HepG2 (cell line): ENCODE measurements around the gene RALB. TPM values are rescaled to one million over a fixed set of nuclear protein-coding genes. Genes with fewer than 3 reads are reported as not detected.
A peak's percentile ranks its signal among the peaks of the same experiment; 100 is the strongest.

Experiments
- ATAC-seq: fragments of 200-7000 bp; cut with Tn5 transposase; 3 replicates; pipeline ENCODE4 v1.9.1; 2020; ENCODE audit warnings: mild to moderate bottlenecking, moderate library complexity
- BruUV-seq: library from RNA; stranded (reverse); fragments of 400-500 nt; replicated peaks from 2 replicates; lab custom pipeline; 2021; lab: Mats Ljungman, UMichigan
- CTCF ChIA-PET: fragments of 300-600 bp; formaldehyde crosslinking; extraction: SDS; loops from one replicate; lab custom pipeline; 2021; ENCODE audit warnings: low total read pairs, inconsistent platforms, low intra/inter-chr PET ratio; lab: Yijun Ruan, JAX
- POLR2A ChIA-PET: fragments of 350-600 bp; sonication (Branson Sonifier 250); formaldehyde crosslinking; loops from one replicate; lab custom pipeline; 2020; ENCODE audit warnings: antibody characterized with exemption, inconsistent platforms; lab: Yijun Ruan, JAX
- DNase-seq: peaks from one replicate; pipeline ENCODE4 v3.0.0-alpha.2; 2015; ENCODE audit warnings: low spot score
- FAIRE-seq: peaks from 3 replicates; lab custom pipeline; 2011; peaks lifted over from hg19 to GRCh38; lab: Jason Lieb, UNC
- H2AFZ ChIP-seq: one replicate; pipeline ENCODE4 v1.6.1; 2011; ENCODE audit warnings: low read length, inconsistent platforms
- H3K27ac ChIP-seq: fragments of 300-600 bp; 3 replicates; pipeline ENCODE4 v1.8.0; 2011; ENCODE audit warnings: mixed run types, mild to moderate bottlenecking, mixed read lengths, low read length, inconsistent platforms; ENCODE audit not compliant: insufficient read depth; ENCODE audit errors: extremely low read length
- H3K27me3 ChIP-seq, 2 experiments: fragments of 200-600 bp in 1 of 2; 2 replicates in 1 of 2; 3 replicates in 1 of 2; pipeline versions ENCODE4 v1.6.0 to v1.8.0; 2011; ENCODE audit warnings: low read length in 2 of 2, mild to moderate bottlenecking in 2 of 2, moderate library complexity in 2 of 2, inconsistent platforms in 1 of 2; ENCODE audit not compliant: insufficient read depth in 2 of 2, control insufficient read depth in 1 of 2
- H3K36me3 ChIP-seq, 2 experiments: fragments of 200-600 bp in 1 of 2; replicated peaks in 1 of 2; 2 replicates in 1 of 2; 3 replicates in 1 of 2; pipeline versions ENCODE4 v1.5.1 to v1.8.0; 2011; ENCODE audit warnings: low read length in 2 of 2, inconsistent platforms in 1 of 2; ENCODE audit not compliant: insufficient read depth in 2 of 2, control insufficient read depth in 1 of 2
- H3K4me1 ChIP-seq: 2 replicates; pipeline ENCODE4 v1.5.1; 2012; ENCODE audit warnings: low read length, inconsistent platforms; ENCODE audit not compliant: insufficient read depth
- H3K4me2 ChIP-seq: 2 replicates; pipeline ENCODE4 v1.6.0; 2011; ENCODE audit warnings: low read depth, low read length, inconsistent platforms
- H3K4me3 ChIP-seq, 3 experiments: fragments of 200-600 bp in 1 of 3; sonication (generic), shearing (Covaris generic) in 1 of 3; replicated peaks in 1 of 3; 2 replicates each; pipeline ENCODE4 v1.5.1; 2011 to 2016; ENCODE audit warnings: low read length in 3 of 3, inconsistent platforms in 2 of 3, low read depth in 2 of 3, mild to moderate bottlenecking in 2 of 3, control low read depth in 1 of 3, mixed read lengths in 1 of 3; ENCODE audit not compliant: insufficient read depth in 1 of 3
- H3K79me2 ChIP-seq: one replicate; pipeline ENCODE4 v1.6.1; 2011; ENCODE audit warnings: low read length, inconsistent platforms; ENCODE audit not compliant: insufficient read depth
- H3K9ac ChIP-seq: 2 replicates; pipeline ENCODE4 v1.6.0; 2011; ENCODE audit warnings: mild to moderate bottlenecking, low read depth, low read length, inconsistent platforms; ENCODE audit not compliant: insufficient read depth
- H3K9me3 ChIP-seq: 2 replicates; pipeline ENCODE4 v1.5.1; 2012; ENCODE audit warnings: mild to moderate bottlenecking, low read length
- H4K20me1 ChIP-seq: 2 replicates; pipeline ENCODE4 v1.6.0; 2011; ENCODE audit warnings: inconsistent platforms, mild to moderate bottlenecking, low read length, moderate library complexity; ENCODE audit not compliant: insufficient read depth
- ATF7 ChIP-seq, 2 experiments: fragments of 450-650 bp in 1 of 2; sonication (generic) in 1 of 2; formaldehyde crosslinking in 1 of 2; IDR thresholded peaks; 2 replicates each; pipeline versions ENCODE4 v1.4.0 to v1.6.1; 2016 to 2020; ENCODE audit warnings: antibody characterized with exemption in 1 of 2, mild to moderate bottlenecking in 1 of 2, missing genetic modification reagents in 1 of 2
- FOXJ3 ChIP-seq: sonication (generic); formaldehyde crosslinking; IDR thresholded peaks from 2 replicates; pipeline ENCODE4 v1.4.0; 2020; ENCODE audit warnings: missing genetic modification reagents, mild to moderate bottlenecking, borderline replicate concordance
- NFE2 ChIP-seq: sonication (generic); formaldehyde crosslinking; IDR thresholded peaks from 2 replicates; pipeline ENCODE4 v1.4.0; 2020; ENCODE audit warnings: missing genetic modification reagents
- NFRKB ChIP-seq: fragments of 450-650 bp; IDR thresholded peaks from 2 replicates; pipeline ENCODE4 v1.6.1; 2017
- PITX1 ChIP-seq: sonication (generic); formaldehyde crosslinking; IDR thresholded peaks from 2 replicates; pipeline ENCODE4 v1.5.1; 2020; ENCODE audit warnings: mild to moderate bottlenecking, missing genetic modification reagents
- PLRG1 ChIP-seq: fragments of 450-650 bp; conservative IDR thresholded peaks from 2 replicates; pipeline ENCODE4 v1.6.1; 2016
- THAP7 ChIP-seq: sonication (generic); formaldehyde crosslinking; IDR thresholded peaks from 2 replicates; pipeline ENCODE4 v1.8.1; 2023; ENCODE audit warnings: mild to moderate bottlenecking, missing genetic modification reagents
- ZBTB7B ChIP-seq: sonication (generic); formaldehyde crosslinking; IDR thresholded peaks from 2 replicates; pipeline ENCODE4 v1.4.0; 2020; ENCODE audit warnings: missing genetic modification reagents
- ZNF224 ChIP-seq: sonication (generic); formaldehyde crosslinking; IDR thresholded peaks from 2 replicates; pipeline ENCODE4 v1.5.0; 2020; ENCODE audit warnings: mild to moderate bottlenecking, missing genetic modification reagents
- ZNF274 ChIP-seq: sonication (generic); formaldehyde crosslinking; IDR thresholded peaks from 2 replicates; pipeline ENCODE4 v1.5.1; 2020; ENCODE audit warnings: mild to moderate bottlenecking, missing genetic modification reagents
- ZNF280B ChIP-seq: sonication (generic); formaldehyde crosslinking; IDR thresholded peaks from 2 replicates; pipeline ENCODE4 v1.5.0; 2020; ENCODE audit warnings: missing genetic modification reagents, mild to moderate bottlenecking, borderline replicate concordance
- ZNF703 ChIP-seq: sonication (generic); formaldehyde crosslinking; IDR thresholded peaks from 2 replicates; pipeline ENCODE4 v1.5.1; 2020; ENCODE audit warnings: missing genetic modification reagents, mild to moderate bottlenecking, moderate library complexity, borderline replicate concordance
- ZNF766 ChIP-seq: sonication (generic); formaldehyde crosslinking; IDR thresholded peaks from 2 replicates; pipeline ENCODE4 v1.5.0; 2020; ENCODE audit warnings: missing genetic modification reagents, borderline replicate concordance
- ZNF775 ChIP-seq: sonication (generic); formaldehyde crosslinking; IDR thresholded peaks from 2 replicates; pipeline ENCODE4 v1.4.0; 2020; ENCODE audit warnings: missing genetic modification reagents, mild to moderate bottlenecking, moderate library complexity, borderline replicate concordance
- ZNF790 ChIP-seq: sonication (generic); formaldehyde crosslinking; IDR thresholded peaks from 2 replicates; pipeline ENCODE4 v1.8.0; 2022; ENCODE audit warnings: missing genetic modification reagents, mild to moderate bottlenecking, borderline replicate concordance
- ZNF839 ChIP-seq: sonication (generic); formaldehyde crosslinking; IDR thresholded peaks from 2 replicates; pipeline ENCODE4 v1.4.0; 2020; ENCODE audit warnings: missing genetic modification reagents, mild to moderate bottlenecking, borderline replicate concordance
- WGBS: methylation state at CpG from one replicate; pipeline ENCODE4 v1.1.6; 2017; ENCODE audit warnings: low lambda C conversion rate; 5-methylcytosine and 5-hydroxymethylcytosine counted together
- in situ Hi-C: cut with HindIII; loops from 2 replicates; pipeline ENCODE4 v1.10.0; 2017; ENCODE audit warnings: low pct_unique_long_range_greater_than_20kb; ENCODE audit not compliant: extremely low pct_ligation_motif_present
- intact Hi-C: fragments of 100-400 bp; cut with micrococcal nuclease; formaldehyde crosslinking; loops from one replicate; pipeline ENCODE4 v1.10.0; 2022; ENCODE audit not compliant: unreplicated experiment
- polyA plus RNA-seq, 8 experiments: library from polyadenylated mRNA; depleted of rRNA in 3 of 8; stranded (reverse) in 7 of 8; unstranded in 1 of 8; fragments of >200 nt; fragmentation: Illumina TruSeq in 4 of 8; extraction: Trizol in 4 of 8; gene quantifications; 2 replicates each; pipeline versions ENCODE4 v1.2.1 to v1.2.3, GENCODE V29; 2011 to 2016; ENCODE audit warnings: low read depth in 4 of 8, missing spikeins in 1 of 8, mixed read lengths in 1 of 8; ENCODE audit not compliant: insufficient read depth in 1 of 8
- total RNA-seq, 5 experiments: library from RNA; depleted of rRNA; stranded (reverse); fragments of >200 nt; fragmentation: Illumina TruSeq; extraction: Trizol; gene quantifications; 2 replicates each; pipeline ENCODE4 v1.2.3, GENCODE V29; 2016; ENCODE audit warnings: low read depth in 1 of 5

RALB gene
- total and polyA plus RNA-seq, 2 of the 13 experiments (the other 11 are each of a cell fraction or from before 2014, with no cell fraction given), result 37.8 to 43.2 TPM

- intact Hi-C loops, result no loop called here
- Histone ChIP-seq H3K9me3 (no peaks in the 10 kb centered on the region), H4K20me1 (no peaks in the 10 kb centered on the region), H3K27ac (no peak overlapping the region)
- TF ChIP-seq ZNF839, result 0 out of 2 replicates have a peak, but pooled peaks have one; percentile 2
- no peak for TF ChIP-seq ZBTB7B (CRISPR knock-in tag)
- TF ChIP-seq, all 625 proteins: peak for 1
- H3K9ac ChIP-seq, result no peak overlapping the region
- H2AFZ ChIP-seq, result no peak overlapping the region
- ChIA-PET CTCF (no interaction called here), POLR2A (no interaction called here)
- no peak for FAIRE-seq
- no peak overlapping the region for H3K4me2 ChIP-seq
- BruUV-seq, result no TSS peak
- peak; percentile 18; the same call in 2 of the 3 replicates for ATAC-seq
- H3K4me3 ChIP-seq, result no peak overlapping the region; a peak in 1 of 6 replicates
- no peak for DNase-seq
- WGBS, result 45% methylated on average over 12 of the region's 12 CpGs
- H3K79me2 ChIP-seq, result no peaks in the 10 kb centered on the region
- no peaks in the 10 kb centered on the region for H3K36me3 ChIP-seq
- peaks cover 7% of the 10 kb centered on the region; the same call in 1 of the 2 replicates for H3K4me1 ChIP-seq
- peaks cover 2 to 20% of the 10 kb centered on the region in 2 experiments; a peak in 3 of 5 replicates for H3K27me3 ChIP-seq
- in situ Hi-C loops, result loop anchor here (10.0 kb wide), 1 partner anchor 105 kb away; no protein-coding TSS in a partner anchor
These were observed 43.0 kb upstream of the RALB start for GRCh38 chr2:120209427-120210269.

- BruUV-seq, result no TSS peak
- CTCF ChIA-PET, result no interaction called here
- TF ChIP-seq ZNF703 (CRISPR knock-in tag) (no peak), ZNF766 (no peak), ZNF274 (no peak), FOXJ3 (no peak), NFE2 (CRISPR knock-in tag) (no peak), ZNF775 (CRISPR knock-in tag) (no peak), PLRG1 (no peak), PITX1 (CRISPR knock-in tag) (no peak), NFRKB (no peak), ATF7 (IDR thresholded peaks at IDR 0.05) (no peak), ATF7 (CRISPR knock-in tag; IDR thresholded peaks at IDR 0.05) (no peak), ZNF280B (CRISPR knock-in tag) (no peak), THAP7 (no peak), ZNF224 (CRISPR knock-in tag) (no peak), ZNF790 (CRISPR knock-in tag) (no peak)
These were observed 42.4 kb upstream of the RALB start for GRCh38 chr2:120210270-120210693.

More at GRCh38 chr2:120210270-120210693, 42.4 kb upstream of the RALB start:
- Histone ChIP-seq H3K27me3 (peaks cover 2 to 13% of the 10 kb centered on the region in 2 experiments; a peak in 3 of 5 replicates), H3K4me2 (no peak overlapping the region), H4K20me1 (no peaks in the 10 kb centered on the region), H3K4me1 (peaks cover 6% of the 10 kb centered on the region; the same call in 1 of the 2 replicates), H3K27ac (no peak overlapping the region), H3K4me3 (no peak overlapping the region; a peak in 1 of 6 replicates), H2AFZ (no peak overlapping the region), H3K9ac (no peak overlapping the region), H3K36me3 (no peaks in the 10 kb centered on the region), H3K9me3 (no peaks in the 10 kb centered on the region), H3K79me2 (no peaks in the 10 kb centered on the region)
- DNase-seq (no peak), FAIRE-seq (no peak), ATAC-seq (no peak)
- POLR2A ChIA-PET, result no interaction called here
- WGBS, result 28% methylated on average over 10 of the region's 10 CpGs
- in situ Hi-C loops (no loop called here), intact Hi-C loops (no loop called here)
